HEK293 (cell line): ENCODE data around the gene RPL29.
A peak's percentile ranks its signal among the peaks of the same experiment; 100 is the strongest.
"Not testable (repeated sequence)": the region's sequence is repeated elsewhere in the genome, so short reads cannot be mapped to it uniquely, and the experiment has no call there.

ENCODE experiments used
- CTCF ChIA-PET: fragments of 350-600 bp; formaldehyde crosslinking; extraction: SDS; loops from one replicate; lab custom pipeline; 2021; ENCODE audit warnings: antibody characterized with exemption; lab: Yijun Ruan, JAX
- POLR2A ChIA-PET: fragments of 300-600 bp; formaldehyde crosslinking; extraction: SDS; loops from one replicate; lab custom pipeline; 2020; ENCODE audit warnings: antibody characterized with exemption, inconsistent platforms; lab: Yijun Ruan, JAX
- H3K27ac ChIP-seq: fragments of 200-500 bp; sonication (Bioruptor generic); 2 replicates; pipeline ENCODE4 v1.5.1; 2014; ENCODE audit warnings: low read depth, low read length, control low read depth, inconsistent platforms; ENCODE audit errors: extremely low read depth
- H3K36me3 ChIP-seq, 2 experiments: fragments of 200-500 bp in 1 of 2; sonication (Bioruptor generic) in 1 of 2; 1 replicate in 1 of 2; 2 replicates in 1 of 2; pipeline ENCODE4 v1.5.1; 2014 to 2017; ENCODE audit warnings: inconsistent platforms in 2 of 2, low read length in 2 of 2; ENCODE audit not compliant: control insufficient read depth in 2 of 2, insufficient read depth in 1 of 2
- H3K4me1 ChIP-seq: fragments of 200-500 bp; sonication (Bioruptor generic); 2 replicates; pipeline ENCODE4 v1.5.1; 2014; ENCODE audit warnings: mild to moderate bottlenecking, low read length, inconsistent platforms; ENCODE audit not compliant: control insufficient read depth, insufficient read depth
- H3K4me3 ChIP-seq: 2 replicates; pipeline ENCODE4 v1.5.1; 2011; ENCODE audit warnings: low read depth, mild to moderate bottlenecking, control low read depth, low read length, moderate library complexity
- H3K9me3 ChIP-seq: fragments of 200-500 bp; sonication (Bioruptor generic); 2 replicates; pipeline ENCODE4 v1.5.1; 2014; ENCODE audit warnings: low read depth, low read length, inconsistent platforms; ENCODE audit not compliant: control insufficient read depth, insufficient read depth
- BCL11A ChIP-seq: fragments of 450-650 bp; formaldehyde crosslinking; IDR thresholded peaks from 2 replicates; pipeline ENCODE4 v1.5.1; 2016; ENCODE audit warnings: low read depth, missing biosample characterization, missing genetic modification characterization
- SP2 ChIP-seq: fragments of 450-650 bp; formaldehyde crosslinking; IDR thresholded peaks from 2 replicates; pipeline ENCODE4 v1.5.1; 2016; ENCODE audit warnings: missing biosample characterization, missing genetic modification characterization
- ZFP37 ChIP-seq: fragments of 450-650 bp; formaldehyde crosslinking; IDR thresholded peaks from 2 replicates; pipeline ENCODE4 v1.5.1; 2016; ENCODE audit warnings: missing biosample characterization, missing genetic modification characterization
- ZNF184 ChIP-seq: fragments of 450-650 bp; IDR thresholded peaks from 2 replicates; pipeline ENCODE4 v1.5.1; 2018; ENCODE audit warnings: missing biosample characterization, mild to moderate bottlenecking, missing genetic modification characterization
- ZNF362 ChIP-seq: fragments of 450-650 bp; formaldehyde crosslinking; IDR thresholded peaks from 2 replicates; pipeline ENCODE4 v1.5.1; 2016; ENCODE audit warnings: missing biosample characterization, missing genetic modification characterization
- ZNF394 ChIP-seq: fragments of 450-650 bp; formaldehyde crosslinking; IDR thresholded peaks from 2 replicates; pipeline ENCODE4 v1.5.1; 2016; ENCODE audit warnings: missing biosample characterization, missing genetic modification characterization, mild to moderate bottlenecking, moderate library complexity, borderline replicate concordance
- ZNF398 ChIP-seq: fragments of 450-650 bp; formaldehyde crosslinking; IDR thresholded peaks from 2 replicates; pipeline ENCODE4 v1.5.1; 2017; ENCODE audit warnings: missing biosample characterization, missing genetic modification characterization
- ZNF416 ChIP-seq: fragments of 450-650 bp; formaldehyde crosslinking; IDR thresholded peaks from 2 replicates; pipeline ENCODE4 v1.5.1; 2016; ENCODE audit warnings: missing biosample characterization, missing genetic modification characterization
- ZNF426 ChIP-seq: fragments of 450-650 bp; formaldehyde crosslinking; IDR thresholded peaks from 2 replicates; pipeline ENCODE4 v1.5.1; 2017; ENCODE audit warnings: missing biosample characterization, missing genetic modification characterization, mild to moderate bottlenecking, inconsistent platforms, moderate library complexity
- ZNF513 ChIP-seq: fragments of 450-650 bp; IDR thresholded peaks from 2 replicates; pipeline ENCODE4 v1.5.1; 2018; ENCODE audit warnings: missing biosample characterization, missing genetic modification characterization
- ZNF596 ChIP-seq: fragments of 450-650 bp; IDR thresholded peaks from 2 replicates; pipeline ENCODE4 v1.5.0; 2018; ENCODE audit warnings: missing biosample characterization, mild to moderate bottlenecking, missing genetic modification characterization, moderate library complexity
- ZNF600 ChIP-seq: fragments of 450-650 bp; formaldehyde crosslinking; IDR thresholded peaks from 2 replicates; pipeline ENCODE4 v1.5.1; 2016; ENCODE audit warnings: missing biosample characterization, missing genetic modification characterization
- ZNF610 ChIP-seq: fragments of 450-650 bp; formaldehyde crosslinking; IDR thresholded peaks from 2 replicates; pipeline ENCODE4 v1.5.1; 2016; ENCODE audit warnings: missing biosample characterization, missing genetic modification characterization, borderline replicate concordance
- ZNF623 ChIP-seq: fragments of 450-650 bp; formaldehyde crosslinking; IDR thresholded peaks from 2 replicates; pipeline ENCODE4 v1.5.1; 2016; ENCODE audit warnings: missing biosample characterization, missing genetic modification characterization
- ZSCAN30 ChIP-seq: fragments of 450-650 bp; IDR thresholded peaks from 2 replicates; pipeline ENCODE4 v1.5.1; 2018; ENCODE audit warnings: missing biosample characterization, mild to moderate bottlenecking, missing genetic modification characterization, moderate library complexity

Gene RPL29

GRCh38 chr3:51997172-51997571 is 1.5 kb upstream of the RPL29 start:
- H3K27ac ChIP-seq = no peak overlapping the region
- ChIA-PET CTCF (interaction anchor here (0.7 to 1.3 kb wide), 4 partner anchors 17 to 444 kb away, joined by 3 to 6 read pairs (median 3); partner anchors contain the start of genes PARP3 and RRP9), POLR2A (interaction anchor here (1.0 to 1.3 kb wide), 2 partner anchors 15 to 158 kb away, joined by 3 to 4 read pairs; no protein-coding TSS in a partner anchor)
- H3K9me3 ChIP-seq = no peaks in the 10 kb centered on the region
- peaks cover 0 to 34% of the 10 kb centered on the region in 2 experiments; a peak in 2 of 3 replicates for H3K36me3 ChIP-seq
- H3K4me1 ChIP-seq = no peaks in the 10 kb centered on the region
- TF ChIP-seq ZNF513 (tag by site-specific recombination) = no peak
- TF ChIP-seq ZNF623 = peak; percentile 97
- no peak overlapping the region for H3K4me3 ChIP-seq

- peak overlapping the region; percentile 100 for H3K4me3 ChIP-seq
- CTCF ChIA-PET = interaction anchor here (1.1 kb wide), 1 partner anchor 13 kb away, joined by 3 read pairs; no protein-coding TSS in a partner anchor
- H3K9me3 ChIP-seq = no peaks in the 10 kb centered on the region
- peaks cover 0 to 43% of the 10 kb centered on the region in 2 experiments; a peak in 2 of 3 replicates for H3K36me3 ChIP-seq
- POLR2A ChIA-PET = interaction anchor here (2.0 to 2.6 kb wide), 2 partner anchors 11 to 52 kb away, joined by 20 to 47 read pairs; partner anchors contain the start of genes ACY1, PARP3 and RRP9
- H3K27ac ChIP-seq = peak overlapping the region; percentile 98
- no peaks in the 10 kb centered on the region for H3K4me1 ChIP-seq
- TF ChIP-seq ZNF398 (tag by site-specific recombination) = no peak
- no peak for TF ChIP-seq ZFP37 (tag by site-specific recombination)
- TF ChIP-seq SP2 = no peak
- no peak for TF ChIP-seq ZNF610 (tag by site-specific recombination)
- TF ChIP-seq BCL11A (tag by site-specific recombination) = no peak
- TF ChIP-seq ZNF600 (tag by site-specific recombination) = no peak
- no peak for TF ChIP-seq ZNF416 (tag by site-specific recombination)
- TF ChIP-seq ZNF184 (tag by site-specific recombination) = no peak
- no peak for TF ChIP-seq ZSCAN30 (tag by site-specific recombination)
- no peak for TF ChIP-seq ZNF426 (tag by site-specific recombination)
- no peak for TF ChIP-seq ZNF394 (tag by site-specific recombination)
- TF ChIP-seq ZNF362 = no peak
- no peak for TF ChIP-seq ZNF596 (tag by site-specific recombination)
- TF ChIP-seq, all 188 proteins: peak for 0
Measured at GRCh38 chr3:51994530-51994929, 1.2 kb downstream of the RPL29 start.

- CTCF ChIA-PET = interaction anchor here (1.4 kb wide), 1 partner anchor 7 kb away, joined by 5 read pairs; no protein-coding TSS in a partner anchor
- not testable (repeated sequence) for H3K4me3 ChIP-seq, H3K27ac ChIP-seq, H3K9me3 ChIP-seq, H3K4me1 ChIP-seq
- peaks cover 0 to 43% of the 10 kb centered on the region in 2 experiments; a peak in 2 of 3 replicates for H3K36me3 ChIP-seq
- POLR2A ChIA-PET = interaction anchor here (0.7 to 2.3 kb wide), 3 partner anchors 51 to 120 kb away, joined by 3 to 9 read pairs (median 3); partner anchors contain the start of genes PARP3 and RRP9
Measured at GRCh38 chr3:51993657-51994056, 2.0 kb downstream of the RPL29 start.
